HG03196 (cell line): ENCODE data around the gene TMEM106C.

ENCODE experiments used
- ATAC-seq: cut with Tn5 transposase; IDR thresholded peaks from one replicate; pipeline ENCODE4 v1.9.1; 2021; ENCODE audit not compliant: unreplicated experiment

The TMEM106C gene

GRCh38 chr12:47992776-47993175, 29.4 kb downstream of the TMEM106C start:
- ATAC-seq, result no peak

- ATAC-seq, result no peak
Observed at GRCh38 chr12:47993491-47993890, 30.1 kb downstream of the TMEM106C start.

- ATAC-seq, result no peak
Observed at GRCh38 chr12:47995981-47996401, 32.6 kb downstream of the TMEM106C start.

GRCh38 chr12:47997321-47997720, 33.9 kb downstream of the TMEM106C start:
- no peak for ATAC-seq

- ATAC-seq, result no peak
Observed at GRCh38 chr12:47999816-48000215, 36.4 kb downstream of the TMEM106C start.

- no peak for ATAC-seq
Observed at GRCh38 chr12:48000878-48001504, 37.6 kb downstream of the TMEM106C start.

- no peak for ATAC-seq
Observed at GRCh38 chr12:48001505-48002413, 38.4 kb downstream of the TMEM106C start.

- ATAC-seq, result no peak
Observed at GRCh38 chr12:48002414-48002730, 39.0 kb downstream of the TMEM106C start.

GRCh38 chr12:48002773-48003218, 39.4 kb downstream of the TMEM106C start:
- no peak for ATAC-seq

GRCh38 chr12:48003226-48004052, 40.0 kb downstream of the TMEM106C start:
- ATAC-seq, result no peak

GRCh38 chr12:48004053-48004941, 40.9 kb downstream of the TMEM106C start, which contains the start of gene COL2A1:
Gene COL2A1, minus strand, starts transcription at chr12:48004476. Its CDS starts 155 bp downstream, at chr12:48004321.
- ATAC-seq, result no peak

GRCh38 chr12:48005001-48005749, 41.8 kb downstream of the TMEM106C start:
- no peak for ATAC-seq

GRCh38 chr12:48005750-48006021, 42.3 kb downstream of the TMEM106C start:
- ATAC-seq, result no peak

GRCh38 chr12:48007206-48007605, 43.8 kb downstream of the TMEM106C start:
- no peak for ATAC-seq

- no peak for ATAC-seq
Observed at GRCh38 chr12:48008349-48008748, 45.0 kb downstream of the TMEM106C start.

GRCh38 chr12:48008950-48009349, 45.6 kb downstream of the TMEM106C start:
- no peak for ATAC-seq

- ATAC-seq, result no peak
Observed at GRCh38 chr12:48009471-48009870, 46.1 kb downstream of the TMEM106C start.

- ATAC-seq, result no peak
Observed at GRCh38 chr12:48010366-48010970, 47.1 kb downstream of the TMEM106C start.

- ATAC-seq, result no peak
Observed at GRCh38 chr12:48012070-48012469, 48.7 kb downstream of the TMEM106C start.
